HG02938 (cell line): ENCODE data around the gene MUSTN1.

ENCODE experiments used
- ATAC-seq: cut with Tn5 transposase; IDR thresholded peaks from one replicate; pipeline ENCODE4 v1.9.1; 2021; ENCODE audit warnings: mild to moderate bottlenecking, moderate library complexity; ENCODE audit not compliant: unreplicated experiment

Gene MUSTN1

DNA sequence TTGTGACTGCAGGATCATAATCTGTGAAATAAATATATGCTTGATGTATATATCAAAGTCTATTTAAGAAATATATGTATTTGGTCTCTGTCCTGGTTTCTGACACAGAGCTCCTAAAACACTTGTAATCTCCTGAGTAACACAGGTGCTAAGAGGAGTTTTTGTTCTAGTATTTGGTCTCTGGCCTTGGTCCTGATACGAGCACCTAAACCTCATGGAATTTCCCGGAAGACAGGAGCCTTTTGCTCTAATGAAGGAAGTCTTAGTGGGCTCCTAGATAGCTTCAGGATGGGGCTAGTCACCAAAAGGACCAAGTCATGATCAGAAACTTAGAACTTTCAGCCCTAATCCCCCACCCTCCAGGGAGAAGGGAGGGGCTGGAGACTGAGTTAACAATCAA lies 19.2 kb upstream of the MUSTN1 start:
- ATAC-seq, result no peak

DNA sequence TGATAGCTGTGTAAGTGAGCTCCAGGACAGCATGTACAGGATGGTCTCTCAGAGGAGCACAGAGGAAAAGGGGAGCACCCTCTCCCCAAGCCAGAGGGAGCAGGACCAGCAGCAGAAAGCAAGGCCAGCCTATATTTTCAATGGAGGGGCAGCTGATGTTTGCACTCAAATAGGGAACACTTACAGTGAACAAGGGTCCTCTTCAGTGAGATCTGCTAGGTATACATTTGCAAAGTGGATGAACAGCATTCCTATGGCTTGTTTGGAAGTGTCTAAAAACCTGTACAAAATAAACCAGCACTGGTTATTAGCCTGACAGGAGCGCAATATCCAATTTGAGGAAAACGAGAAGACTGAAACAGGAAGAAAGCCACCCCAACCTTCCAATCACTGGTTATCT lies 17.6 kb upstream of the MUSTN1 start:
- ATAC-seq, result no peak

DNA sequence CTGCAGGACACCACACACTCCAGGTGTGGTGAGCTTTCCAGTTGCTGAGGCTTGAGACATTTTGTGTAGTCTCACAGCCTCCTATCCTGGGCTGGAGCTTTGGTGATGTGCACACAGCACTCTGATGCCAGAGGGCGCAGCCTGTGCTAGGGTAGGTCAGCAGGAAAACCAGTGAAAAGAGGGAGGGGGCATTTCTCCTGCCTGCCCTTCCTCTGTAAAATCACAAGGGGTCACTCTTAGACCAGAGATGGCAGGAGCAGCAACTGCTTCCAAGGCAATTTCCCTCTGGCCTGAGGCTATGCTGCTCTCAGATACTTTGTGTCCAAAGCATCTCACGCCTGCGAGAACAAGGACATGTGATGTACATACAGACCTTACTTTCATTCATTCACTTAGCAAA lies 16.5 kb upstream of the MUSTN1 start:
- no peak for ATAC-seq

DNA sequence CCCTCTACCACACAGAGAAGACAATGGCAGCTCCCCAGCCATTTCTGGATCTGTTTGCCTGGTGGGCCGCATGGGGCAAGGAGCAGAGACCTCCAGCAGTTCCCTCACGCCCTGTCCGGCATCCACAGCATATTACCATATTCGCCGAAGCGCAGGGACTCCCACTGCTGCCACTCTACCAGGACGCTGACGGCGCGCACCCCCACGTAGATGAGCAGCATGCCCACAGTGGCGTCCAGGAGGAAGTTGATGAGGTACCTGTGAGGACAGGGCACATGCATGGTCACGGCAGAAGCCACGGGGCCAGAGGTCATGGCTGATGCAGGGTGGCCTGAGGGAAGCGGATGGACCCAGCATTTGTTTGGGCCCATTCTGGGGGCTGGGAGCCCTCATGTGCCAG lies 14.8 kb upstream of the MUSTN1 start:
- no peak for ATAC-seq

DNA sequence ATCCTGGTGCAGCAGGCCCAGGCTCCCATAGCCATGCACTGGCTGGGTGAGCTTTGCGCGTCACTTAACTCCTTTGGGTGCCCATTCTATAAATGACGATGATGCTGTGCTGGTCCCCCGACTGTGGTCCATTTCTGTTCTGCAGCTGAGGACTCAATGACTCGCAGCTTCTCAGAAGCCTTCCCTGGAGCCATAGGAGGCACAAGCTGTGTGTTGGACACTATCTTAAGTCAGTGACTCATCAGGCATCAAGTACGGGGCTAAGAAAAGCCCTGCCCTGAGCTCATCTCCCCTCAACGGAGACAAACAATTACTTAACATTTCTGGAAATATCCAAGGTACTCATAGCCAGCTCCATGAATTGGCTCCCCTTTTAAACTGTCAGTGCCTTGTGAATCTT lies 13.8 kb upstream of the MUSTN1 start:
- ATAC-seq, result no peak

DNA sequence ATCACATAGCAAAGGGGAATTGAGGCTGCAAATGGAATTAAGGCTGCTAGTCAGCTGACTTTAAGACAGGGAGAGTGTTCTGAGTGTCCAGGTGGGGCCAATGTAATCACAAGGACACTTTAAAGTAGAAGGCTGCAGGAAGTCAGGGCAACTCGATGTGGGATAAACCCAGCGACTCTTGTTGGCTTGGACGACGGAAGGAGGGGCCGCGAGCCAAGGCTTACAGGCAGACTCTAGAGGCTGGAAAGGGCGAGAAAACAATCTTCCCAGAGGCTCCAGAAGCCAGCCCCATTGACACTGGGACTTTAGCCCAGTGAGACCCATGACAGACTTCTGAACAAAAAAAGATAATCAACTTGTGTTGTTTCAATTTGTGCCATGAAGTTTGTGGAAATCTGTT lies 12.9 kb upstream of the MUSTN1 start:
- ATAC-seq, result no peak

DNA sequence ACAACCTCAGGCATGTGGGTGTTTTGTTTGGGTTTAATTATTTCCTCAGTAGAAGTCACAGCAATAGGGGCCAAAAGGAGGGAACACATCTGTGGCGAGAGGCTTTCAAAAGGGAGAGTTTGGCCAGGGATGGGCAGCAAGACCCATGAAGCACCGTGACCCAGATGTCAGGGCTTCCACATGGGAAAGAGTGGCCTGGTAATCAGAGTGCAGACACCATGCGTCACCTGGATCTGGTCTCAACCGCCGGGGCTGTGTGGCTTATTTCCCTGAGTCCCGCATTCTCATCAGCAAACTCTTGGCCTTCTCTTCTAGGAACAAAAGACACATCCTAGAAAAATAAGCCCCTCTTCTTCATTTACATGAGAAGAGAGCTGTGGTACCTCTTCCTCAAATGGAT lies 12.4 kb upstream of the MUSTN1 start:
- ATAC-seq, result no peak

DNA sequence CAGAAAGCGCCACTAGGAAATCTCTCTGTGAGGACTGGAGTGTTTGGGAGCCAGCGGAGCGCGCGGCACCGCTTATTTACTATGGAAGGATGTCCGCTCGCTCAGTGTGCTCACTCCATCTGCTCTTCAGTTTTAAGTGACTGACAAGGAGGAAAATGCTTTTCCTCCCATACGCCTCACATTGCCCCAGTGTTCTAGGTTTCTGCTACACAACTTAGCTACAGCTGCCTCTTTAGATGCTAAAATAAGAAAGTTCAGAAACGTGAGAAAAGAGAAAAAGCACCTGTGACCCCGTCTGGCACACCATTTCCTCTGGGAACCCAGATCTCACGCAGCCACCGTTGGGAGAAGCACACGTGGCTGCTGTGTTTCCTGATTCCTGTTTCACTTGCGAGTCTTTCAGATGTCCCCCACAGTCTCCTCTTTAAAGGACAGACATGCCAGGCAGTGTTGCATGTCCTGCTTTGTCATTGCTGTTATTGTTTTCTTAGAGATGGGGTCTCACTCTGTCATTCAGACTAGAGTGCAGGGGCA lies 11.7 kb upstream of the MUSTN1 start:
- ATAC-seq, result no peak

DNA sequence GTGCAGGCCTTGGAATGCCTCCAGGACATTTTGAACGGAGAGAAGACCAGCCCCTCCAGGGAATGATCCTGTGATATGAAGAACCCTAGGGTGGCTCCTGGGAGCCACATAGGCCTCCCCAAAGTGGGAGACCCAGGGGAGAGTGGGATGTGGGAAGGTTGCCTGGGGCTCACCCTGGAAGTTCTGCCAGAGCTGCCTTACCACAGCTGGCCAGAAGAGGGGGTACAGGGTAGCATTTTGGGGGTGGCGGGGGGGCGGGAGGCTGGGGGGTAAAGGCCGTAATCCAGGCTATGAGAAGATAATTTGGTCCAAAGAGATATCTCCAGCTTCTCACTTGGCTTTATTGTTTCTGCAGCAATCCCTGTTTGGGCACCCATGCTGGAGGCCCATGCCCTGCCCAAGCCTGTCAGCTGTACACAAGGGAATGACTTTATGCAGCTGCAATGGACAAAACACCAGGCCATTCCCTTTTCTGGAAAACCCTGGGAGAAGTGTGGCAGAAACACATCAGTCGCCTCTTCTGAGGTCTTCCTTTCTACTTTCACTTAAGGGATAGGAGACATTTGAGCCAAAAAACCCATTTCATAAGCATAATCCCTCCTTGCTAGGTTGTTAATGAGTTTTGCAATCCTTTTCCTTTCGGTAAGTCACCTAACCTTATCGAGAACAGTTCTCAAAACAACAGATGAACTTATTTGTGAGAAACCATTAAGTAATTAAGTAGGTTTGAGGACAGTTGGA lies 11.0 kb upstream of the MUSTN1 start:
- ATAC-seq, result no peak

DNA sequence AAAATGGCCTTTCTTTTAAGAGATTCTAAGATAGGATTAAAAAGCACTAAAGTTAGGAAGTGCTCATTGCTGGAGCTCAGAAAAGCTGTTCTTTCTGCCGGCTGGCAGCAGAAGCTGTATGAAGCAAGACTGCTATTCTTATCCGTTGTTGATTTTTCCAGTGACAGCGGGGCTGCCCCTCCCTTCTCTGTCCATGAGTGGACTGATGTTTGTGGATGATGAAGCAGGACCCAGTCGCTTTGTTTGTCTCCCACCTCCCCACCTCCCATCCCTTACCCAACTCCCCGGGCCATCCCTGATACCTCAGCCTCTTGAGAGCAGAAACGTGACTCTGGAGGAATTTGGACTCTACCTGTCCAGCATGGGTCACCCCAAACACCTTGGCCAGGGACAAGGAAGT lies 10.3 kb upstream of the MUSTN1 start:
- ATAC-seq, result no peak

DNA sequence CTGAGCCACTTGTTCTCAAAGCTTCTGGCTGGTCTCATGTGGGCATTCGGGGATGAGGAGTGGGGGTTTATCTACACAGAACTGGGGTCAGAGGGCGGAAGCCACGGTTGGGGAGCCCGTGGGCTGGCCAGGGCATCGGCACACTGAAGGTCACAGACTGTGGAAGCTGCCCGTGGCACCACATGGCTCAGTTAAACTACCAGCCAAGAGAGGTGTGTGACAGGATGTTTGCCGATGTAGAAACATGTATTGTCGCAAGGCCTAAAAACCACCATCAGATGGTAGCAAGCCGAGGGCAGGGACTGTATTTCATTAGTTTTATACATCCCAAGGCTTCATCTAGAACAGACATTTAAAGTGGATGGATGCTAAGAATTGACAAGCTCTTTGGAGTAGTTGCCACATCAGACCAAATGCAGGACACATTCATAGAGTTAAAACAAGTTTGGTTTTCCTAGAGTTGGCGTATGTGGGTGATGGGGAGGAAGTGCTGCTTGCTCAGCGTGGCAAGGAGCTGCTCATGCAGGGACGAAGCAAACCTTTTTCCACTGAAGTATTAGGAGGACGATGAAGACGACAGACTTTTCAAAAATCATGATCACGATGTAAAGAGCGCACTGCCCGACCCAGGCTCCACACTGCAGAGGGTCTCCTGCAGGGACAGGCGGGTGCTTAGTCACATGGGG lies 9.6 kb upstream of the MUSTN1 start:
- ATAC-seq, result no peak

DNA sequence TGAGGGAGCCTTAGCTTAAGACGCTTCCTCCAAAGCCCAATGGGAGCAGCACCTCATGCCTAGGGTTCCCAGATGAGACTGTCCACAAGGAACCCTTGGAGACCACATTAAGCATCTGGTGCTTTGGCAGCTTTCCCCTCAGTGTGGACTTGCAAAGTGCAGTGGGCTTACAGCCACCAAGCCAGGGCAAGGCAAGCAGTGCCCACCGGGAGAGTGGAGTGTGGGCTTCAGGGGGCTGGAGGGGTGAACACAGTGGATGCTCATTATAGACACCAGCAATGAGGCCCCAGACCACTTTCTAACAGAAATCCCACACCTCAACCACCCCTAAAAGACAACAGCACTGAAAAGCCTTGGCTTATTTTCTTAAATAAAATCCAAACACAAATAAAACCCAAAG lies 9.1 kb upstream of the MUSTN1 start:
- no peak for ATAC-seq

DNA sequence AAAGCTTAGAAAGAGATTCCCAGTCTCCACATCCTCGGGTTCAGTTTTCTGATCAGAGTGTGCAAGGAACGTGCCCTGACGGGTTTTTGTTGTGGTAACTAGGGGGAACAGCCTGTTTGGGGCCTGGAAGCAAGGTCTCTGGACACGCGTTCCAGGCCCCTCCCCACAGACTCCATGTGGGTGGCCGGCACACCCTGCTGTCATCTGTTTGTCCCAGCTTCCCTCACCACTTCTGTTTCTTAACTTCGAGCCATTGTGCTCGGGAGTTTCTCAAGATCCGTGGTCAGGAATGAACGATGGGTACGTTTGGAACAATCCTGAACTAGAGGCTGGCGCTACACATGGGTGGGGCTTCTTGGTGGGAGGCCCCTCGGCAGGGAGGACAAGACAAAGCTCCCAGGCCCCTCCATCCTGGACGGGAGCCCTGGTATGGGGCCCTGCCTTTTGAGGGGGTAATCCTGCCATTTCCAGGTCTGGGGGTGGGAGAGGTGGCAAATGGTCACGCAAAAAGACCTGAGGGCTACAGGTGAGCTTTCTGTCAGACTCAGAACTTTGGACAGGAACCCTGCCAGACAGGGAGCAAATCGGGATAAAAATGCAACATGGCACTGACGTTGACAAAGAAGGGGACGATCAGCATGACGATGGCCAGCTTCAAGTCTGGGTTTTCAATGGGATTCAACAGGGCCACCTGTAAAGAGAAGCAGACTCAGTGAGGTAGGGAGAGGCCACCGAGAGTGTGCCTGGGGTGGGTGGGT lies 8.5 kb upstream of the MUSTN1 start:
- ATAC-seq, result no peak

DNA sequence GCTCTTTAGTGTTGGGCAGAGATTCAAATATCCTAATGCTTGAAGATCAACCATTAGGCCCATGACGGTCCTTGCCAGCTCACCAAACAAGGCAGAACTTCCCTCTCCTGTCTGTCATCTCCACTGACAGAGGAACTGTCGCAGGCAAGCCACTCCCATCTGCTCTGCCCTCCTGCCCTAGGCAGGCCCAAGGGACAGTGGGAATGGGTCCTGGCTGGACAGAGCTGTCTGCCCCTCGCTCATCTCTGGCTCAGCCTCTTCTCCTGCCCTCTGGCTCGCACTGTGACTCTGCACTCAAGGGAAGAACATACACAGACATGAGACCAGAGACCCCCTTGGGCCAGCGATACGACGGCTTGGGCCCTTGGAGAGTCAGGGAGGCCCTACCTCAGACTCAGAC lies 7.6 kb upstream of the MUSTN1 start:
- ATAC-seq, result no peak

DNA sequence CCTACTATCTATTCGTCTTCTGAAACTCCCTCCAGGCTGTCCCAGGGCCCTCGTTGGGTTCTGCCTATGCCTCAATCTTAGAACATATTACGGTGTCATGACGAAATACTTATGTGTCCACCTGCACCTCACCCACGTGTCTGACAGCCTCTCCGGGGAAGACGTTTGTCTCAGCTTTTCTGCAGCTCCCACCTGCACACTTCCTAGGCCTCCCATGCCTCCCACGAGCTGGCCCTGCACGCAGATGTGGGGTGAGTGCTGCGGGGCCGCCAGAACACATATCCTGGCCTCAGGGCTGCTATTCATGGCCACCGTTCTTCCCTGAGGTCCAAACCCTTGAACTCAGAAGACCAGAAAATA lies 7.1 kb upstream of the MUSTN1 start:
- ATAC-seq, result no peak

DNA sequence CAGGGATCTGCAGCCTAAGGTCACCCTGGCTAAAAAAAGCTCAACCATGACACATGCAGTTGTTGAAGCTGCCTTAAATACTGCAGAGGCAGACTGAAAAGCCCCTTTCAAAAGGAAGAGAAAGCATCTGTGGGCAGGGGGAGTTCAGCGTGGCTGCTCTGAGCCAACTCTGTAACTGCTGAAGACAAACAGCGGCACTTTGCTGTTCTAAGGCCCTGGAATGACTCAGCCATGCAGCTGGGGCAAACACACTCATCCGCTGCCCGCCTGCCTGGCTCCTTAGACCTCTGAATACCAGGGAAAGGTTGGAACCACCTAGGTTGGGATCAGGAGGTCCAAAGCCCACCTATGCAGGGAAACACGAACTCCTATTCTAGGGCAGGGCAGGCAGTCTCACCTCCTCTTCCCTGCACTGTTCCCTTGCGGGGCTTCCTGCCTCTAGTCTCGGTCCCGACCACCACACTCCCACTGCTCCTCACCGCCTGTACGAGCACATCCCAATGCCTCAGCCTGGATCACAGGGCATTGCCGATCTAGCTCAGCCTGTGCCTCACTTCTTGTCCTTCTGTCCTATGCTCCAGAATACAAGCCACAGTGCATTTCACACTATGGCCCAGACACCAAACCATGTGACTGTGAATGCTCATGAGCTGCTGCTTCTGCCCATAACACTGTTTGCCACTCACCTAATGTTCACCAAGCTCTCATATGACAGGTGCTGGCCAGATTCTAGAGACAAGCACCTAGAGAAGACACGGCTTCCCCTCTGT lies 6.6 kb upstream of the MUSTN1 start:
- no peak for ATAC-seq

DNA sequence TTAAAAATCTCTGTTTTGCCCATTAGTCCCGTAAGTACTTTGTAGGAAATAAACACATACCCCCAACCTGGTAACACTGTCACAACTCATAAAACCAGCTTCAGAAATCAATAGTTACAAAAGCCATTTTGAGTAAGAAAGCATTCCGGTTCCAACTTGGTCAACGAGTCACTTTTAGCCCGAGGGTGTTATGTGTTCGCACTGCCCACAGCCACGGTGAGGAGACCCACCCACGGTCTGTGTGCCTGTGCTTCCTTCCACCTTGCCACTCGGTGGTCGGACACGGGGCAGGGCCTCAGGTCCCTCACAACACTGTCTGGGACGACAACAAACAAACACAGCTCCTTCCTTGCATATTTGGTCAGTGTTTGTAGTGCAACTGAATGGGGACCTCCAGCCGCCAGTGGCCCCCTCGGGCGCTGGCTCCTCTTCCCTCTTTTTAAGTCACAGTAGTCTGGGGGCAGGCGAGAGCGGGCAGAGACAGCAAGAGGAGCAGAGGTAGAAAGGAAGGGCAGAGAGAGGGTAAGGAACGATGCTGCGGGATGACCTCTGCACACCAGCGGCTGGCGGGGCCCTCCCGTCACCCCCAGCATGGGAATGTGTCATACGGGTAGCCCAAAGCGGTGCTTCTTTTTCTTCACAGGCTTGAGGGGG lies 5.2 kb upstream of the MUSTN1 start:
- no peak for ATAC-seq

DNA sequence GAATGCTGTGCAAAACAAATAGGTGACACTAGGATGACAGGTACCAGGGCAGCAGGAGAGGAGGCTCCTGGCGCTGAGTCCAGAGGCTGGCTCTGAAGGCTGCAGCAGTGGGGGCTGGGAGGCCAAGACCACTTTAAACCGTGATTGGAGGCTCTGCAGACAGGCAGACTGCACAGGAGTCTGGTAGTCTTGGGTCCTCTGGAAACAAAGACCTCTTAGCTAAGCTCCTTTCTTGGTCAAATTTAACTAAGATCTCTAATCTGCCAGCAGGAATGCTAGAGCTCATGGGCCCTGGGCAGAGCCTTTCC lies 4.4 kb upstream of the MUSTN1 start:
- ATAC-seq, result no peak

DNA sequence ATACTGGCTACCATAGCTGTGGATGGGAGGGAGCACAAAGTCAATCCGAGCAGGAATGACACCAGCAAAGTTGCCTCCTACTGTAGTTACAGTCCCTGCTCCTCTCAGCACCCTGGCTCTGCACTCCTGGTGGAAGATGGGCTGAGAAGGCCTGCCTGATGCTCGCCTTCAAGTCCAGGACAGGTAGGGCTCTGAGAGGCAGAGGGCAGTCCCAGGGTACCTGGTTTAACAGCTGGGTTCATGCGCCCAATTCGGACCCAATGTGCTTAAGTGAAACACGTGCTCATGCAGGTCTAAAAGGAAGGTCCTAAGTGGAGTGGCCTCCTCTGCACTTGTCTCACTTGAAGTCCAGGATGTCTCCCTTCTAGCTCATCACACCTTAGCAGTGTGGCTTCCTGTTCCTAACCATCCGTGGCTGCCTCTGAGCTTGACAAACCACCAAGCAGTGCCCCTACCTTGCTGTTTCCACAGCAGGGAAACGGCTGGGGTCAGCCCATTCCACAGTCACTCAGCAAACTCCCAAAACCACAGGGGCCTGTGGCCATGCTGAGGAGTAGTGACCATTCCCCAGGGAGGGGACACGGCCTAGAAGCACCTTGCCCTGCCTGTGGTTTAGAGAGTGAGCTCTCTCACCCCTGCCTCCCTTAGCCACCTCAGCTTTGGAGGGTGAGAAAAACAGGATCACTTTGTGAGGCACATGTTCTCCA lies 3.9 kb upstream of the MUSTN1 start:
- ATAC-seq, result no peak

DNA sequence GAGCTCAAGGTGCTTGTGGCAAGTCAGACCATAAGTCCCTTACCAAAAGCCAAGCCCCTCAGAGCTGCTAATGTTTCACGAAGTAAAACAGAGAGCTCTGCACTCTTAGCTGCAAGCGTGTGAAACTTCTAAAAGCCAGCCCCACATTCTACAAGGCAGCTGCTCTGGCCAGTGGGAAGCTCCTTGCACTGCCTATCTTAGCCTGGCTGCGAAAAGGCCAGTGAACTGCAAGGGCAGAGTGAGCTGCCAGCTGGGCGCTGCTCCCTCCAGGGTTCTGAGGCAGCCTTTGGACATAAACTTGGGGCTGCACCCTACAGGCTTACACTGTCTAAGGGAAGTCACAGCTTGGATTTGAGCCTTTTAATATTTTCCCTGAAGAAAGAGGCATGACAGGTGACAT lies 2.2 kb upstream of the MUSTN1 start:
- ATAC-seq, result no peak
